Fibroblast of mammary gland (primary cell): ENCODE data around the gene PAFAH1B2.

Experiments
- DNase-seq: peaks from one replicate; pipeline ENCODE4 v3.0.0-alpha.2; 2010; ENCODE audit warnings: low read depth
- H3K4me3 ChIP-seq: 2 replicates; pipeline ENCODE4 v1.5.1; 2011; ENCODE audit warnings: low read depth, mild to moderate bottlenecking, low read length, moderate library complexity; ENCODE audit not compliant: control insufficient read depth
- CTCF ChIP-seq: conservative IDR thresholded peaks from 2 replicates; pipeline ENCODE4 v1.5.1; 2011; ENCODE audit warnings: low read depth, low read length, inconsistent platforms; ENCODE audit not compliant: control insufficient read depth, insufficient read depth

Gene PAFAH1B2

GRCh38 chr11:117144477-117145392 is 648 bp downstream of the PAFAH1B2 start:
- peak overlapping the region; percentile 97 for H3K4me3 ChIP-seq
- no peak for TF ChIP-seq CTCF
- DNase-seq = peak; percentile 73

GRCh38 chr11:117145393-117145761 is 1.3 kb downstream of the PAFAH1B2 start:
- TF ChIP-seq CTCF = peak; percentile 17
- DNase-seq = peak; percentile 56
- peak overlapping the region; percentile 97 for H3K4me3 ChIP-seq

- peak; percentile 58 for DNase-seq
- no peak overlapping the region for H3K4me3 ChIP-seq
- TF ChIP-seq CTCF = no peak
Observed at GRCh38 chr11:117146521-117146920, 2.4 kb downstream of the PAFAH1B2 start.

- TF ChIP-seq CTCF = no peak
- no peak overlapping the region for H3K4me3 ChIP-seq
- DNase-seq = no peak
Observed at GRCh38 chr11:117152066-117152465, 8.0 kb downstream of the PAFAH1B2 start.

GRCh38 chr11:117154468-117154867 is 10.4 kb downstream of the PAFAH1B2 start:
- no peak overlapping the region for H3K4me3 ChIP-seq
- DNase-seq = no peak
- no peak for TF ChIP-seq CTCF

- no peak overlapping the region for H3K4me3 ChIP-seq
- no peak for DNase-seq
- no peak for TF ChIP-seq CTCF
Observed at GRCh38 chr11:117157507-117157906, 13.4 kb downstream of the PAFAH1B2 start.
